Omental fat pad (tissue), 4 donors: Measurements from ENCODE around the gene POLD4. TPM values are rescaled to one million over a fixed set of nuclear protein-coding genes. Genes with fewer than 3 reads are reported as not detected.
A peak's percentile ranks its signal among the peaks of the same experiment; 100 is the strongest.

Source experiments
- ATAC-seq: fragments of 150-250 bp; one replicate; pipeline ENCODE4 v1.9.1; 2016; ENCODE audit warnings: mild to moderate bottlenecking, moderate library complexity; ENCODE audit not compliant: low FRiP score
- DNase-seq: peaks from one replicate; pipeline ENCODE4 v3.0.0-alpha.2; 2019; ENCODE audit warnings: low spot score
- total RNA-seq, 4 donors: library from RNA; depleted of rRNA; stranded (reverse); fragments of >200 nt; gene quantifications; one replicate each; pipeline ENCODE4 v1.1.0, GENCODE V29; 2016
- TF ChIP-seq, protein P1 (sequence below), 3 donors: fragments of 450-650 bp; IDR thresholded peaks; one replicate each; pipeline ENCODE4 v1.5.1; 2016 to 2017; ENCODE audit warnings: antibody characterized with exemption in 3 of 3, mild to moderate bottlenecking in 3 of 3, moderate library complexity in 2 of 3

Gene POLD4
- total RNA-seq, 4 donors from 2014 or later = 67.5 to 141 (median 81.9) TPM

DNA sequence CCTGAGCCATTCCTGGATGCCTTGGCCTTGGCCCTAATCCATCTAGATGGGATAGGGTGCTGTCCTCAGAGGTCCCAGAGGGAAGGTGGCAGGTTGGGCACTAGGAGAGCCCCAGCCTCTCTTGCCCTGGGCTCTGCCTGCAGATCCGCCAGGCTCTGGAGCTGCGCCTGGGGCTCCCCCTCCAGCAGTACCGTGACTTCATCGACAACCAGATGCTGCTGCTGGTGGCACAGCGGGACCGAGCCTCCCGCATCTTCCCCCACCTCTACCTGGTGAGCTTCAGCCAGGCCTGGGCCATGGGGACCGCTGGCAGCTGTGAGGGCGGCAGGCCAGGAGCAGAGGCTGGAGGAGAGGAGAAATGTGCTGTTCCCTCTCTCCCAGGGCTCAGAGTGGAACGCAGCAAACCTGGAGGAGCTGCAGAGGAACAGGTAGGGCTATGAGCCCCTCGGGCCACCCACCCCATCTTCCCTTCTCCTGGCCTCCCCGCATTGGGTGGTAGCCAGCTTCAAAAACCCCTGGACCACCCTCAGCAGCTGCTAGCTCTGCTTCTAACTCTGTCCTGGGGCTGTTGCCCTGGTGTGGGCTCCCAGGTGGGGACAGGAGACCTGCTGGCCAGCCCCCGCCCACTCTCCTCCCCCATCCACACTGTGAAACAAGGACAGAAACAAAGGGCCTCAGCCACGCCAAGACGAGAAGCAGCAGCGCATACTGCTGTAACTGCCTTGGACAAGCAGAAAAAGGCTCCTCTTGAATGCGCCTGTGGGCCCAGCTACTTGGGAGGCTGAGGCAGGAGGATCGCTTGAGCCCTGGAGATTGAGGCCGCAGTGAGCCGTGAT lies 45.1 kb downstream of the POLD4 start:
- no peak for DNase-seq
- TF ChIP-seq, protein P1, sequence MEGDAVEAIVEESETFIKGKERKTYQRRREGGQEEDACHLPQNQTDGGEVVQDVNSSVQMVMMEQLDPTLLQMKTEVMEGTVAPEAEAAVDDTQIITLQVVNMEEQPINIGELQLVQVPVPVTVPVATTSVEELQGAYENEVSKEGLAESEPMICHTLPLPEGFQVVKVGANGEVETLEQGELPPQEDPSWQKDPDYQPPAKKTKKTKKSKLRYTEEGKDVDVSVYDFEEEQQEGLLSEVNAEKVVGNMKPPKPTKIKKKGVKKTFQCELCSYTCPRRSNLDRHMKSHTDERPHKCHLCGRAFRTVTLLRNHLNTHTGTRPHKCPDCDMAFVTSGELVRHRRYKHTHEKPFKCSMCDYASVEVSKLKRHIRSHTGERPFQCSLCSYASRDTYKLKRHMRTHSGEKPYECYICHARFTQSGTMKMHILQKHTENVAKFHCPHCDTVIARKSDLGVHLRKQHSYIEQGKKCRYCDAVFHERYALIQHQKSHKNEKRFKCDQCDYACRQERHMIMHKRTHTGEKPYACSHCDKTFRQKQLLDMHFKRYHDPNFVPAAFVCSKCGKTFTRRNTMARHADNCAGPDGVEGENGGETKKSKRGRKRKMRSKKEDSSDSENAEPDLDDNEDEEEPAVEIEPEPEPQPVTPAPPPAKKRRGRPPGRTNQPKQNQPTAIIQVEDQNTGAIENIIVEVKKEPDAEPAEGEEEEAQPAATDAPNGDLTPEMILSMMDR (IDR thresholded peaks at IDR 0.05) = no peak
- ATAC-seq = no peak

DNA sequence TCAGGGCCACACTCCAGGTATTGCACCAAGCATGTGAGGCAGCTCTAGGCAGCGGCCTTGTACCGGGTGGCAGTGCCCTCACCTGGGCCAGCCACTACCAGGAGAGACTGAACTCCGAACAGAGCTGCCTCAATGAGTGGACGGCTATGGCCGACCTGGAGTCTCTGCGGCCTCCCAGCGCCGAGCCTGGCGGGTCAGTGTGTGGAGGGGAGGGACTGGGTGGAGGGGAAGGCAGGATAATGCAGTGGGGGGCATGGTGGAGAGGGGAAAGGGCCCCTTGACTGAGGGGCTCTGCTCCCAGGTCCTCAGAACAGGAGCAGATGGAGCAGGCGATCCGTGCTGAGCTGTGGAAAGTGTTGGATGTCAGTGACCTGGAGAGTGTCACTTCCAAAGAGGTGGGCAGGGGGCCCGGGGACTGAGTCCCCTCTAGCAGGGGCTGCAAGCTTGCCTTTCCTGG lies 45.8 kb downstream of the POLD4 start:
- TF ChIP-seq, protein P1 (IDR thresholded peaks at IDR 0.05) = no peak
- ATAC-seq (no peak), DNase-seq (no peak)

DNA sequence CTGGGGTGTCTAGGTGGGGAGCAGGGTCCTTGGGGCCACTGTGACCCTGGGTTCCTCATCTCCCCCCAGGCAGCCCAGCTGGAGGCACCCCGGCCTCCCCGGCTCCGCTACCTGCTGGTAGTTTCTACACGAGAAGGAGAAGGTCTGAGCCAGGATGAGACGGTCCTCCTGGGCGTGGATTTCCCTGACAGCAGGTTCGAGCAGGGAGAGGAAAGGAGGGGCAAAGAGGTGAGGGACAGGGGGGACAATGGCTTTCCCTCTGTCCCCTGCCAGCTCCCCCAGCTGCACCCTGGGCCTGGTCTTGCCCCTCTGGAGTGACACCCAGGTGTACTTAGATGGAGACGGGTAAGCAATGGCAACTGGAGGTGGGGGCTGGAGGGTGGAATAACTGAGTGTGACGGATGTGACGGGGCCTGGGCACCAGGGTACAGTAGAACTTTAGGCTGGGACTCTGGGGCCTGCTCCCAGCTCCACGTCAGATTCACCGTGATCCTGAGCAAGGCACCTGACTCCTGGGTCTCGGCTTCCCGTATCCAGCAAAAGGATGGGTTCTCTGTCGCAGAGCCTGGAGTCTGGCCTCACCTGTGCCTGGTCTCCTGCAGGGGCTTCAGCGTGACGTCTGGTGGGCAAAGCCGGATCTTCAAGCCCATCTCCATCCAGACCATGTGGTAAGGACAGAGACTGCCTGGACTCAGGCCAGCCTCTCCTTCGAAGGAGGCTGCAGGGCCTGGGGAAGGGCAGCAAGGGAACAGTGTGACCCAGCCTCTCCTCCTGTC lies 46.4 kb downstream of the POLD4 start:
- ATAC-seq = no peak
- DNase-seq = no peak
- TF ChIP-seq, protein P1 (IDR thresholded peaks at IDR 0.05) = no peak

DNA sequence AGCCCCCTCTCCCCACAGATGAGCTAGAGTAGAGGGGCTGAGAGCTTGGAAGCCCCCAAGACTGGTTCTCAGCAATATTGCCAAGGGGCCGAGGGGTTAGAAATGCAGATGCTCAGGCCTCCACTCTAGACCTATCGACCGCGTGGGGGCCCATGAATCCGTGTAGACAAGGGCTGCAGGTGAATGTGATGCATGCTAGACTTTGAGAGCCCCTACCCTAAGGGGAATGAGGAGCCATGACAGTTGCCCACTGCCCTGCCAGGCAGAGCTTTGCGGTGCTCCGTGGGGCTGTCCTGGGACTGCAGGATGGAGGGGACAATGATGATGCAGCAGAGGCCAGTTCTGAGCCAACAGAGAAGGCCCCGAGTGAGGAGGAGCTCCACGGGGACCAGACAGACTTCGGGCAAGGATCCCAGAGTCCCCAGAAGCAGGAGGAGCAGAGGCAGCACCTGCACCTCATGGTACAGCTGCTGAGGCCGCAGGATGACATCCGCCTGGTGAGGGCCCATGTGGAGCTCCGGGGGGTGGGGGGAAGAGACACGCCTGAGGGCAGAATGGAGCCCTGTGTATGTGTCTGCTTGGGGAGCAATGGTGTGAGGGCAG lies 48.7 kb downstream of the POLD4 start:
- TF ChIP-seq, protein P1 (IDR thresholded peaks at IDR 0.05) = no peak
- DNase-seq = no peak

DNA sequence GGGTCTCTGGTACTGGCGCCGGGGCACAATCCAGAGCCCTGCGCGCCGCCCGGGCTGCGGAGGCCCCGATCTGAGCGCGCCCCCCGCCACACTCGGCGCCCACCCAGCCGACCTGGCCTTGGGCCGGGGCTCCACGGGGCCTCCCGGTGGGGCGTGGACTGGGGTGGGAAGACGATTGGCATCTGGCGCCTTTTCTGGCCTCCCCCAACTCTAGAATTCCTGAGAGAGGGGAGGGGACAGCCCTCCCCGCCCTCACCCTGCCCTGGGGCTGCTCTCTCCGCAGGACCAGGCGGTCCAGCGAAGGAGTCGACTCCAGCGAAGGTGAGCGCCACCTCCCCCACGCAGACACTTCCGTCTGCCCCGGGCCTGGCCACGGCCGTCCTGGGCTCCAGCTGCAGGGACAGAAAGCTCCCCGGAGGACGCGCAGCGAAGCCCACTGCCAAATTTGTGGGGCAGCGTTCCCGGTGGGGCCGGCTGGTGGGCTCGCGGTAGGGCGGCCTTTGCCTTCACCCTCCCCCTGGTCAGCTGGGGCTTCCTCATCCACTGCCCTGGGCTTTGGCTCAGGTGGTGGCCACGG lies 49.4 kb downstream of the POLD4 start:
- TF ChIP-seq, protein P1 (IDR thresholded peaks at IDR 0.05) = no peak
- DNase-seq (no peak), ATAC-seq (peak; percentile 4)

More for the DNA sequence above, 48.7 kb downstream of the POLD4 start:
- no peak for ATAC-seq

DNA sequence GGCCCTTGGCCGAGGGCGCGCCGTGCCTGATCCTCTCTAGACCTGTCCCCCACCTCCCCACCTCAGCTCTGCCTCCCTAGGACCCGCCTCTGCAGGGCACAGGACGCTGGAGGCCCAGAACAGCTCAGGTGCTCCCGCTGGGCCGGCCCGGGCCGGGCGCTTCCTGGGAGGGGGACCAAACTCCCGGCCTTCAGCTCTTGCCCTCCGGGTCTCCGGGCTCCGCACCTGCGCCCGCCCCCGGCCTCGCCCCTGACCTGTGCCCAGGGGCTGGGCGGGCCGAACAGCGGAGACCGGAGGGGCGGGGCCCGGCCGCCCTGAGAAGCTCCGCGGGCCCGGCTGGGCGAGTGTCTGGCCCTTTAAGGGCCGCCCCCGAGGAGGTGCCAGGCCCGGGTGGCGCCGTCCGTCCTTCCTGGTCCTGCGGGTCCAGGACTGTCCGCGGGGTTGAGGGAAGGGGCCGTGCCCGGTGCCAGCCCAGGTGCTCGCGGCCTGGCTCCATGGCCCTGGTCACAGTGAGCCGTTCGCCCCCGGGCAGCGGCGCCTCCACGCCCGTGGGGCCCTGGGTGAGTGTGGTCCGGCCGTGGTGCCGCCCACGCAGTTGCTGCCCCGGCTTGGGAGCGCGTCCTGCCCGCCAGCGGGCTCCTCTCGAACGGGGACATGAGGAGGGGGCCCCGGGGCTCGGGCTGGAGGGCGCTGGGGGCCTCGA lies 50.1 kb downstream of the POLD4 start, which contains the start of gene SSH3:
SSH3 (plus strand) TSS at position 399 of the 703 bp plus-strand sequence; CDS start at position 495, 96 bp downstream.
- ATAC-seq (peak; percentile 90), DNase-seq (no peak)
- TF ChIP-seq, protein P1 (IDR thresholded peaks at IDR 0.05) = no peak
